T-helper 1 cell treated with Interleukin-12 subunit alpha and Interleukin-12 subunit beta and Interleukin-4 antibody, amounts not matched to agents 30 ng/mL and 1 ng/mL, for 36 hours (primary cell): ENCODE data around the gene TPBGL. TPM values are rescaled to one million over a fixed set of nuclear protein-coding genes. Genes with fewer than 3 reads are reported as not detected.

Source experiments
- intact Hi-C: fragments of 100-400 bp; cut with micrococcal nuclease; formaldehyde crosslinking; loops from one replicate; pipeline ENCODE4 v1.15.1; 2024
- total RNA-seq: library from RNA; stranded (reverse); gene quantifications from 2 replicates; pipeline ENCODE4 v1.2.3, GENCODE V29; 2022

The TPBGL gene
- total RNA-seq, 1 donor from 2014 or later = 0.17 TPM

DNA sequence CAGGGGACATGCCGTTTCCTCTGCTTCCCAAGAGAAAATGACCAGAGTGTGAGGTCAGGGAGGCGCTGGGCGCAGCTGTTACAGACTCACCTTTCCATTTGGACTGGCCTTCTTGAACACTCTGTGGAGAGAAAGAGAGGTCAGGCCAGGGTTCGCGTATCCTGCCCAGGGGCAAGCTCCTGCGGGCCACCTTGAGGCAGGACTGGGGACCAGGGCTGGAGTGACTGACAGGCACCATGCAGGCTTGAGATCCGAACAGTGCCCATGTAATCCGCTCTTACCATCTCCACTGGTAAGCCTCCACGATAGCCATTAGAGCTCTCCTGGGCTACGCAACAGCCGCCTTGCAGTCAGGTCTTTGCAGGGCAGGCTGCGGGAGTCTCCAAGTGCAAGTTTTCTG, 49.3 kb downstream of the TPBGL start:
- intact Hi-C loops = no loop called here

DNA sequence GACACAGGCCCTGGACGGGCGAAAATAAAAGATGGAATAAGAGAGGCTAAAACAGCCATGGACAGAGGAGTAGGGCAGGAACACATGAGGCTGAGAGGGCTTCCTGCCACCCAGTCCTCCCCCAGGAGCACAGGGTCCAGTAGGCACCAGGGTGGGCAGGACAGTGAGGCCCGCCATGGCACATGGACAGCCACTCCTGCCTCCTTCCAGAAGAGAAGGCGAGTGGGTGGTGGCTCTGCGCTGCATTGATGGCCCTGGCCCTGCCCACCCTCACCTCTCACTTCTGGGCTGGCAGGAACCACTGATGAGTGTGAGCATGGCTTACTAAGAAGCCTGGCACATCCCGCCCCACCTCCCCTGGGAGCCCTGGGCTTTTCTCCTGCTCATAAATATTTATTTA, 51.2 kb downstream of the TPBGL start:
- intact Hi-C loops = no loop called here

DNA sequence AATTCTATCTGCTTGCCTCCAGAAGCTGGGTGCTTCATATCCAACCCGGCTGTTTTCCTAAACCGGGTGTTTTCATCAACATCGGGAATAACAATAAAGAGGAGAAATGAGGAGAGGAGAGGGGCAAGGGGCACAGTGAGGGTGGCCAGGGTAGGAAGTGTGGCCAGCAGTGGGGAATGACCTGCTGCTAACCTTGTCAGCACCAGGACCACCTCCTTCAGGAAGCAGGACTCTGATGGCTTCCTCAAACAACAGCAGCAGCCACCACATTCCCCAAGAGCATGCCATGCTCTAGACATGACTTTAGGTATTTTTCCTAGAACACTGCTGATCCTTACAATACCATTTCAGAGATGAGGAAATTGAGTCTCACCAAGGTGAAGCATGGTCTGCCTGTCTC, 52.4 kb downstream of the TPBGL start:
- intact Hi-C loops = no loop called here

Other genes with a start within 250 kb of the TPBGL start
- not detected in 2 replicates for gene OR2AT4, start 143.9 kb upstream of the TPBGL start, total RNA-seq
- 0.27 and 0.47 TPM in 2 replicates for gene SLCO2B1, start 89.7 kb upstream of the TPBGL start, total RNA-seq
- 44.5 and 52.1 TPM in 2 replicates for gene ARRB1, start 110.9 kb downstream of the TPBGL start, total RNA-seq
- gene RPS3, start 158.7 kb downstream of the TPBGL start, total RNA-seq = 2,564 and 2,614 TPM in 2 replicates
- 0.85 and 0.96 TPM in 2 replicates for gene KLHL35, start 192.4 kb downstream of the TPBGL start, total RNA-seq